GM21723 (cell line): Measurements from ENCODE around the gene KRT85.

Experiments
- ATAC-seq: cut with Tn5 transposase; IDR thresholded peaks from one replicate; pipeline ENCODE4 v1.9.1; 2021; ENCODE audit warnings: mild to moderate bottlenecking, moderate library complexity; ENCODE audit not compliant: unreplicated experiment

KRT85 gene

GRCh38 chr12:52369211-52369610 lies 1.9 kb upstream of the KRT85 start:
- no peak for ATAC-seq

GRCh38 chr12:52368508-52368907 lies 1.2 kb upstream of the KRT85 start:
- ATAC-seq: no peak

GRCh38 chr12:52367876-52368275 lies 595 bp upstream of the KRT85 start:
- ATAC-seq: no peak

- no peak for ATAC-seq
These were observed 2.3 kb downstream of the KRT85 start for GRCh38 chr12:52364901-52365489.

- no peak for ATAC-seq
These were observed 3.2 kb downstream of the KRT85 start for GRCh38 chr12:52364061-52364460.

GRCh38 chr12:52363111-52363679 lies 4.1 kb downstream of the KRT85 start:
- ATAC-seq: no peak

- no peak for ATAC-seq
These were observed 5.1 kb downstream of the KRT85 start for GRCh38 chr12:52362118-52362726.

GRCh38 chr12:52361553-52361952 lies 5.7 kb downstream of the KRT85 start:
- ATAC-seq: no peak

GRCh38 chr12:52360663-52361271 lies 6.5 kb downstream of the KRT85 start:
- ATAC-seq: no peak

GRCh38 chr12:52360106-52360662 lies 7.1 kb downstream of the KRT85 start:
- ATAC-seq: no peak

GRCh38 chr12:52359621-52360061 lies 7.6 kb downstream of the KRT85 start:
- no peak for ATAC-seq

- peak; percentile 98 for ATAC-seq
These were observed 8.5 kb downstream of the KRT85 start for GRCh38 chr12:52358575-52359350.

GRCh38 chr12:52356762-52357580 lies 10.3 kb downstream of the KRT85 start:
- ATAC-seq: no peak

GRCh38 chr12:52356031-52356761 lies 11.1 kb downstream of the KRT85 start:
- no peak for ATAC-seq

- no peak for ATAC-seq
These were observed 12.1 kb downstream of the KRT85 start for GRCh38 chr12:52355176-52355575.

- ATAC-seq: no peak
These were observed 13.1 kb downstream of the KRT85 start for GRCh38 chr12:52354200-52354599.

GRCh38 chr12:52353766-52354165 lies 13.5 kb downstream of the KRT85 start:
- no peak for ATAC-seq

GRCh38 chr12:52352951-52353350 lies 14.3 kb downstream of the KRT85 start:
- ATAC-seq: no peak

GRCh38 chr12:52351196-52352059 lies 15.9 kb downstream of the KRT85 start:
- no peak for ATAC-seq
